HEK293 (cell line): ENCODE results near the gene ENKD1.

Experiments
- CTCF ChIA-PET: fragments of 350-600 bp; formaldehyde crosslinking; extraction: SDS; loops from one replicate; lab custom pipeline; 2021; ENCODE audit warnings: antibody characterized with exemption; lab: Yijun Ruan, JAX
- POLR2A ChIA-PET: fragments of 300-600 bp; formaldehyde crosslinking; extraction: SDS; loops from one replicate; lab custom pipeline; 2020; ENCODE audit warnings: antibody characterized with exemption, inconsistent platforms; lab: Yijun Ruan, JAX
- H3K27ac ChIP-seq: fragments of 200-500 bp; sonication (Bioruptor generic); 2 replicates; pipeline ENCODE4 v1.5.1; 2014; ENCODE audit warnings: low read depth, low read length, control low read depth, inconsistent platforms; ENCODE audit errors: extremely low read depth
- H3K36me3 ChIP-seq, 2 experiments: fragments of 200-500 bp in 1 of 2; sonication (Bioruptor generic) in 1 of 2; 1 replicate in 1 of 2; 2 replicates in 1 of 2; pipeline ENCODE4 v1.5.1; 2014 to 2017; ENCODE audit warnings: inconsistent platforms in 2 of 2, low read length in 2 of 2; ENCODE audit not compliant: control insufficient read depth in 2 of 2, insufficient read depth in 1 of 2
- H3K4me1 ChIP-seq: fragments of 200-500 bp; sonication (Bioruptor generic); 2 replicates; pipeline ENCODE4 v1.5.1; 2014; ENCODE audit warnings: mild to moderate bottlenecking, low read length, inconsistent platforms; ENCODE audit not compliant: control insufficient read depth, insufficient read depth
- H3K4me3 ChIP-seq: 2 replicates; pipeline ENCODE4 v1.5.1; 2011; ENCODE audit warnings: low read depth, mild to moderate bottlenecking, control low read depth, low read length, moderate library complexity
- H3K9me3 ChIP-seq: fragments of 200-500 bp; sonication (Bioruptor generic); 2 replicates; pipeline ENCODE4 v1.5.1; 2014; ENCODE audit warnings: low read depth, low read length, inconsistent platforms; ENCODE audit not compliant: control insufficient read depth, insufficient read depth
- GLI2 ChIP-seq: fragments of 450-650 bp; formaldehyde crosslinking; IDR thresholded peaks from 2 replicates; pipeline ENCODE4; 2017; ENCODE audit warnings: missing biosample characterization, missing genetic modification characterization, low read depth, borderline replicate concordance
- GLIS1 ChIP-seq: fragments of 450-650 bp; formaldehyde crosslinking; IDR thresholded peaks from 2 replicates; pipeline ENCODE4 v1.5.1; 2016; ENCODE audit warnings: missing biosample characterization, missing genetic modification characterization
- HIC1 ChIP-seq: fragments of 450-650 bp; formaldehyde crosslinking; IDR thresholded peaks from 2 replicates; pipeline ENCODE4 v1.5.1; 2016; ENCODE audit warnings: missing biosample characterization, missing genetic modification characterization
- ZBTB21 ChIP-seq: fragments of 450-650 bp; formaldehyde crosslinking; IDR thresholded peaks from 2 replicates; pipeline ENCODE4 v1.5.1; 2017; ENCODE audit warnings: missing biosample characterization, missing genetic modification characterization
- ZBTB26 ChIP-seq: fragments of 450-650 bp; formaldehyde crosslinking; optimal IDR thresholded peaks from 2 replicates; pipeline ENCODE3; 2016; ENCODE audit warnings: missing biosample characterization, mild to moderate bottlenecking, missing genetic modification characterization
- ZNF19 ChIP-seq: fragments of 450-650 bp; formaldehyde crosslinking; IDR thresholded peaks from 2 replicates; pipeline ENCODE4; 2016; ENCODE audit warnings: missing biosample characterization, missing genetic modification characterization, low read depth
- ZNF202 ChIP-seq: fragments of 450-650 bp; formaldehyde crosslinking; IDR thresholded peaks from 2 replicates; pipeline ENCODE4 v1.5.1; 2016; ENCODE audit warnings: missing biosample characterization, missing genetic modification characterization, borderline replicate concordance
- ZNF239 ChIP-seq: fragments of 450-650 bp; formaldehyde crosslinking; IDR thresholded peaks from 2 replicates; pipeline ENCODE4 v1.5.1; 2016; ENCODE audit warnings: missing biosample characterization, missing genetic modification characterization
- ZNF26 ChIP-seq: fragments of 450-650 bp; formaldehyde crosslinking; IDR thresholded peaks from 2 replicates; pipeline ENCODE4 v1.5.1; 2016; ENCODE audit warnings: missing biosample characterization, missing genetic modification characterization
- ZNF292 ChIP-seq: fragments of 450-650 bp; formaldehyde crosslinking; IDR thresholded peaks from 2 replicates; pipeline ENCODE4 v1.5.1; 2016; ENCODE audit warnings: low read depth, missing biosample characterization, missing genetic modification characterization, borderline replicate concordance
- ZNF350 ChIP-seq: fragments of 450-650 bp; formaldehyde crosslinking; IDR thresholded peaks from 2 replicates; pipeline ENCODE4 v1.5.0; 2017; ENCODE audit warnings: missing biosample characterization, mild to moderate bottlenecking, missing genetic modification characterization
- ZNF449 ChIP-seq: fragments of 450-650 bp; formaldehyde crosslinking; IDR thresholded peaks from 2 replicates; pipeline ENCODE4 v1.5.1; 2017; ENCODE audit warnings: missing biosample characterization, mild to moderate bottlenecking, missing genetic modification characterization, moderate library complexity
- ZNF530 ChIP-seq: fragments of 450-650 bp; formaldehyde crosslinking; IDR thresholded peaks from 2 replicates; pipeline ENCODE4 v1.5.1; 2016; ENCODE audit warnings: low read depth, missing biosample characterization, missing genetic modification characterization
- ZNF548 ChIP-seq: fragments of 450-650 bp; formaldehyde crosslinking; IDR thresholded peaks from 2 replicates; pipeline ENCODE4 v1.5.1; 2016; ENCODE audit warnings: missing biosample characterization, missing genetic modification characterization
- ZNF555 ChIP-seq: fragments of 450-650 bp; formaldehyde crosslinking; conservative IDR thresholded peaks from 2 replicates; pipeline ENCODE4 v1.5.1; 2017; ENCODE audit warnings: missing biosample characterization, mild to moderate bottlenecking, missing genetic modification characterization, inconsistent platforms
- ZNF600 ChIP-seq: fragments of 450-650 bp; formaldehyde crosslinking; IDR thresholded peaks from 2 replicates; pipeline ENCODE4 v1.5.1; 2016; ENCODE audit warnings: missing biosample characterization, missing genetic modification characterization
- ZNF629 ChIP-seq: fragments of 450-650 bp; formaldehyde crosslinking; IDR thresholded peaks from 2 replicates; pipeline ENCODE4 v1.5.1; 2017; ENCODE audit warnings: missing biosample characterization, missing genetic modification characterization
- ZNF654 ChIP-seq: fragments of 450-650 bp; formaldehyde crosslinking; IDR thresholded peaks from 2 replicates; pipeline ENCODE4 v1.5.1; 2016; ENCODE audit warnings: low read depth, missing biosample characterization, missing genetic modification characterization
- ZNF660 ChIP-seq: fragments of 450-650 bp; IDR thresholded peaks from 2 replicates; pipeline ENCODE4 v1.5.1; 2018; ENCODE audit warnings: missing biosample characterization, mild to moderate bottlenecking, missing genetic modification characterization
- ZNF776 ChIP-seq: fragments of 450-650 bp; formaldehyde crosslinking; IDR thresholded peaks from 2 replicates; pipeline ENCODE4 v1.5.0; 2017; ENCODE audit warnings: missing biosample characterization, missing genetic modification characterization, borderline replicate concordance
- ZNF843 ChIP-seq: fragments of 450-650 bp; formaldehyde crosslinking; IDR thresholded peaks from 2 replicates; pipeline ENCODE4 v1.5.1; 2016; ENCODE audit warnings: missing biosample characterization, missing genetic modification characterization
- ZXDB ChIP-seq: fragments of 450-650 bp; formaldehyde crosslinking; IDR thresholded peaks from 2 replicates; pipeline ENCODE4 v1.5.1; 2016; ENCODE audit warnings: missing biosample characterization, missing genetic modification characterization

ENKD1 gene

GRCh38 chr16:67655363-67655762 lies 11.2 kb downstream of the ENKD1 start:
- H3K27ac ChIP-seq = no peak overlapping the region
- no peaks in the 10 kb centered on the region for H3K9me3 ChIP-seq
- peaks cover 0 to 46% of the 10 kb centered on the region in 2 experiments; a peak in 1 of 3 replicates for H3K36me3 ChIP-seq
- TF ChIP-seq ZNF202 (no peak), GLIS1 (tag by site-specific recombination) (peak; percentile 59), ZNF449 (no peak), ZNF292 (tag by site-specific recombination) (no peak), ZNF26 (tag by site-specific recombination) (no peak), ZNF555 (tag by site-specific recombination) (no peak), ZNF239 (tag by site-specific recombination) (no peak), ZNF660 (no peak), ZNF776 (tag by site-specific recombination) (no peak)
- POLR2A ChIA-PET = no interaction called here
- H3K4me1 ChIP-seq = peaks cover 7% of the 10 kb centered on the region; the same call in 1 of the 2 replicates
- no peak overlapping the region for H3K4me3 ChIP-seq
- CTCF ChIA-PET = interaction anchor here (1.7 kb wide), 1 partner anchor 9 kb away, joined by 3 read pairs; no protein-coding TSS in a partner anchor

GRCh38 chr16:67654403-67654911 lies 12.1 kb downstream of the ENKD1 start:
- peaks cover 0 to 46% of the 10 kb centered on the region in 2 experiments; a peak in 1 of 3 replicates for H3K36me3 ChIP-seq
- no peak overlapping the region for H3K27ac ChIP-seq
- no peak overlapping the region for H3K4me3 ChIP-seq
- no peak for TF ChIP-seq ZNF843
- no peak for TF ChIP-seq ZNF629 (tag by site-specific recombination)
- no peak for TF ChIP-seq ZBTB21 (tag by site-specific recombination)
- TF ChIP-seq ZNF776 (tag by site-specific recombination) = no peak
- TF ChIP-seq ZNF530 (tag by site-specific recombination) = no peak
- no peak for TF ChIP-seq ZNF350 (tag by site-specific recombination)
- TF ChIP-seq ZNF548 (tag by site-specific recombination) = no peak
- no peak for TF ChIP-seq ZNF19
- no peak for TF ChIP-seq ZXDB (tag by site-specific recombination)
- no peak for TF ChIP-seq GLI2 (tag by site-specific recombination)
- no peak for TF ChIP-seq ZNF654 (tag by site-specific recombination)
- TF ChIP-seq ZNF600 (tag by site-specific recombination) = no peak
- H3K4me1 ChIP-seq = peaks cover 7% of the 10 kb centered on the region; the same call in 1 of the 2 replicates
- POLR2A ChIA-PET = no interaction called here
- CTCF ChIA-PET = no interaction called here
- H3K9me3 ChIP-seq = no peaks in the 10 kb centered on the region

- no peak overlapping the region for H3K27ac ChIP-seq
- H3K36me3 ChIP-seq = peaks cover 0 to 43% of the 10 kb centered on the region in 2 experiments; a peak in 1 of 3 replicates
- H3K4me1 ChIP-seq = peaks cover 4% of the 10 kb centered on the region; the same call in 1 of the 2 replicates
- POLR2A ChIA-PET = no interaction called here
- CTCF ChIA-PET = no interaction called here
- no peaks in the 10 kb centered on the region for H3K9me3 ChIP-seq
- peak overlapping the region; percentile 42 for H3K4me3 ChIP-seq
- peak; percentile 2 for TF ChIP-seq ZBTB26 (tag by site-specific recombination)
- TF ChIP-seq HIC1 = peak; percentile 24; the same call in 1 of the 2 replicates
Observed at GRCh38 chr16:67653789-67654402, 12.7 kb downstream of the ENKD1 start.
